ENCODE data around the gene SRL. TPM values are rescaled to one million over a fixed set of nuclear protein-coding genes. Genes with fewer than 3 reads are reported as not detected.

Gene SRL
- total and polyA plus RNA-seq, 2 experiments from 2014 or later: 1.1 TPM; not detected in 1

DNA sequence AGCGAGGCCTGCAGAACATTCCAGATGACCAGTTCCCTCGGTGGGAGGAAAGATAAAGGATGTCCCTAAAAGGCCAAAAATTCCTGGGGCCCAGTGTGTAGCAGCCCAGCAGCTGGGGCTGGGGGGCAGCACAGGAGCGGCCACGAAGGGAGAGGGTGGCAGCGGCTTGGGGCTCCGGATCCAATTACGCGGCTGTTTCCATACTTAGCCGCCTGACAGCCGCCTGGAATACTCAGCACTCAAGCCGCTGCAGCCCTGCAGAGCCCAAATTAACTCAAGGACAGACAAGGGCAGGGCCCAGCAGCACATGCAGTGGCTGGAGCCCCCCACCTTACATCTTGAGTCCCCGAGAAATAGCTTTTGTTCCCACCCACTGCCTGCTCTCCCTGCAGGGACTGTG lies 1.3 kb downstream of the SRL start:
- H3K27me3 ChIP-seq: no peaks in the 10 kb centered on the region
- H2AFZ ChIP-seq: no peak overlapping the region
- H3K9me3 ChIP-seq (ENCODE audit: low read depth): no peaks in the 10 kb centered on the region
- TF ChIP-seq, protein P1, sequence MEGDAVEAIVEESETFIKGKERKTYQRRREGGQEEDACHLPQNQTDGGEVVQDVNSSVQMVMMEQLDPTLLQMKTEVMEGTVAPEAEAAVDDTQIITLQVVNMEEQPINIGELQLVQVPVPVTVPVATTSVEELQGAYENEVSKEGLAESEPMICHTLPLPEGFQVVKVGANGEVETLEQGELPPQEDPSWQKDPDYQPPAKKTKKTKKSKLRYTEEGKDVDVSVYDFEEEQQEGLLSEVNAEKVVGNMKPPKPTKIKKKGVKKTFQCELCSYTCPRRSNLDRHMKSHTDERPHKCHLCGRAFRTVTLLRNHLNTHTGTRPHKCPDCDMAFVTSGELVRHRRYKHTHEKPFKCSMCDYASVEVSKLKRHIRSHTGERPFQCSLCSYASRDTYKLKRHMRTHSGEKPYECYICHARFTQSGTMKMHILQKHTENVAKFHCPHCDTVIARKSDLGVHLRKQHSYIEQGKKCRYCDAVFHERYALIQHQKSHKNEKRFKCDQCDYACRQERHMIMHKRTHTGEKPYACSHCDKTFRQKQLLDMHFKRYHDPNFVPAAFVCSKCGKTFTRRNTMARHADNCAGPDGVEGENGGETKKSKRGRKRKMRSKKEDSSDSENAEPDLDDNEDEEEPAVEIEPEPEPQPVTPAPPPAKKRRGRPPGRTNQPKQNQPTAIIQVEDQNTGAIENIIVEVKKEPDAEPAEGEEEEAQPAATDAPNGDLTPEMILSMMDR (IDR thresholded peaks at IDR 0.05; ENCODE audit: poor library complexity): no peak
- TF ChIP-seq EZH2 (IDR thresholded peaks at IDR 0.05; ENCODE audit: borderline replicate concordance) (no peak), EZH2phosphoT487 (IDR thresholded peaks at IDR 0.05; ENCODE audit: low read depth, severe bottlenecking, unreplicated experiment) (no peak)
- H3K27ac ChIP-seq: no peak overlapping the region
- no peaks in the 10 kb centered on the region for H3K36me3 ChIP-seq (replicated peaks; ENCODE audit: insufficient read depth, low read depth)
- peaks cover 8% of the 10 kb centered on the region for H3K4me1 ChIP-seq (ENCODE audit: insufficient read depth)
- H4K20me1 ChIP-seq (ENCODE audit: insufficient read depth, poor library complexity, severe bottlenecking): no peaks in the 10 kb centered on the region
- no peak overlapping the region for H3K4me3 ChIP-seq
- H3K79me2 ChIP-seq: no peaks in the 10 kb centered on the region
- no peak overlapping the region for H3K4me2 ChIP-seq
- H3K9me2 ChIP-seq (replicated peaks; ENCODE audit: insufficient read depth): no peaks in the 10 kb centered on the region
- no peak for DNase-seq (ENCODE audit: low spot score)
- WGBS (ENCODE audit: low lambda C conversion rate, missing lambda C conversion rate): 57% methylated on average over 12 of the region's 12 CpGs

DNA sequence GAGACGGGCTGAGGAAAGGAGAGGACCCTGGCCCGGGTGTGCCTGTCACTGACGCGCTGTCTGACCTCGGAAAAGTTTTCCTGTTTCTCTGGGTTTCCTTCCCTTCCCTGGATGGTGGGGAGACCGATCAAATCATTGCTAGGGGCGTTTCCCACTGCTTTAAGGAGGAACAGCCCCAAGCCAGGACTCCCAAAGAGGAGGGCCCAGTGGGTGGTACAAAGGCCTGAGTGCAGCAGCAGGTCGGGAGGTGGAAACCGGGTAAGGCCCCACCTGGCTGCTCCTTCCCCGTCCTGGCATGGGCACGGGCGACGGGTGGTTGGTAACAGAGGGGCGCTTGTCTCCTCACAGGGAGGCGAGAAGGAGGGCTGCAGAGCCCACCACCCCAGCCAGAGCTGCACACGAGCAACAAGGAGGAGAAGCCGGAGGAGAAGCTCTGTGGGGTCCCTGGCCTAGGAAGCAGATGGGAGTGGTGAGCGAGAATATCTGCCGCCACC lies 2.2 kb downstream of the SRL start:
- Histone ChIP-seq H3K4me1 (ENCODE audit: insufficient read depth) (peaks cover 2% of the 10 kb centered on the region), H3K4me3 (no peak overlapping the region), H3K27me3 (no peaks in the 10 kb centered on the region), H3K27ac (no peak overlapping the region), H3K36me3 (replicated peaks; ENCODE audit: insufficient read depth, low read depth) (no peaks in the 10 kb centered on the region), H2AFZ (no peak overlapping the region), H3K79me2 (no peaks in the 10 kb centered on the region), H3K9me2 (replicated peaks; ENCODE audit: insufficient read depth) (no peaks in the 10 kb centered on the region), H3K9me3 (ENCODE audit: low read depth) (no peaks in the 10 kb centered on the region), H4K20me1 (ENCODE audit: insufficient read depth, poor library complexity, severe bottlenecking) (no peaks in the 10 kb centered on the region), H3K4me2 (no peak overlapping the region)
- DNase-seq (ENCODE audit: low spot score): no peak
- WGBS (ENCODE audit: low lambda C conversion rate, missing lambda C conversion rate): 92% methylated on average over 18 of the region's 19 CpGs
- TF ChIP-seq EZH2phosphoT487 (IDR thresholded peaks at IDR 0.05; ENCODE audit: low read depth, severe bottlenecking, unreplicated experiment) (no peak), EZH2 (IDR thresholded peaks at IDR 0.05; ENCODE audit: borderline replicate concordance) (no peak)
- TF ChIP-seq, protein P1 (IDR thresholded peaks at IDR 0.05; ENCODE audit: poor library complexity): no peak

DNA sequence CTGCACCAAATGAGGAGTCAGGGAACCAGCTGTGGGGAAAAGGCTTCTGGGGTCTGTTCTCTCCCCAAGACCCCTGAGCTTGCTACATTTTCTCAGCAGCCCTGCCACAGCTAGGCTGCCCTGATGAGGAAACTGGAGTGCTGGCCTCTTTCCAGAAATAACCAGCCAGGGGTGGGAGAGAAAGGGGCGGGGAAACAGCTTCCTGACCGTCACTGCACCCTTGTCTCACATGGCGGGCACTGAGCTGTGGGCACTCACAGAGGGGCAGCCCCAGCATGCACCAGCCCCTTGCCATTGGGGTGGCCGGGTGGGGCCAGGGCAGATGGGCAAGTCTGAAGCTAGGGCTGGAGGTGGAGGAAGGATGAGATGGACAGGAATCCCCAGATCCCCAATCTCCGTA lies 2.9 kb downstream of the SRL start:
- Histone ChIP-seq H3K27me3 (no peaks in the 10 kb centered on the region), H3K27ac (no peak overlapping the region), H3K4me1 (ENCODE audit: insufficient read depth) (no peaks in the 10 kb centered on the region), H2AFZ (no peak overlapping the region), H3K4me3 (no peak overlapping the region), H4K20me1 (ENCODE audit: insufficient read depth, poor library complexity, severe bottlenecking) (no peaks in the 10 kb centered on the region), H3K36me3 (replicated peaks; ENCODE audit: insufficient read depth, low read depth) (no peaks in the 10 kb centered on the region), H3K9me3 (ENCODE audit: low read depth) (no peaks in the 10 kb centered on the region), H3K79me2 (no peaks in the 10 kb centered on the region), H3K4me2 (no peak overlapping the region), H3K9me2 (replicated peaks; ENCODE audit: insufficient read depth) (no peaks in the 10 kb centered on the region)
- DNase-seq (ENCODE audit: low spot score): no peak
- WGBS (ENCODE audit: low lambda C conversion rate, missing lambda C conversion rate): 85% methylated on average over 5 of the region's 5 CpGs
- TF ChIP-seq, protein P1 (IDR thresholded peaks at IDR 0.05; ENCODE audit: poor library complexity): no peak
- TF ChIP-seq EZH2phosphoT487 (IDR thresholded peaks at IDR 0.05; ENCODE audit: low read depth, severe bottlenecking, unreplicated experiment) (no peak), EZH2 (IDR thresholded peaks at IDR 0.05; ENCODE audit: borderline replicate concordance) (no peak)

DNA sequence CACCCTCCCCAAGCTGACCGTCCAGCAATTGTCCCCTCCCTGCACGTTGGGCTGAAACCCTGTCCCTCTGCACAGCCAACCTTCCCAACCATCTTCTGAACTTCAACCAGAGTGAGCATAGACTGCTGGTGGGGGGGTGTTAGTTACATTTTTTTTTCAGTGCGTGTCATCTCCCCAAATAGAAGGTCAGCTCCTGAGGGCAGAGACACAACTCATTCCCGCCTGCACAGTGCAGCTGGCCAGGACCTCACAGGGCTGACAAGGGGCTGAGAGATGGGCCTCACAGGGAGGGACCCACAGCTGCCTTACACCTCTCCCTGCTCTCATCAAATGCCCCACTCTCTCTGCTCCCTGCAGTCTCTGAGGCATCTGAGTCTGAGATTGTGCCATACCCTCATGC lies 8.4 kb downstream of the SRL start:
- Histone ChIP-seq H3K9me3 (ENCODE audit: low read depth) (no peaks in the 10 kb centered on the region), H3K4me1 (ENCODE audit: insufficient read depth) (no peaks in the 10 kb centered on the region), H3K27ac (no peak overlapping the region), H3K4me3 (no peak overlapping the region), H3K4me2 (no peak overlapping the region), H3K9me2 (replicated peaks; ENCODE audit: insufficient read depth) (no peaks in the 10 kb centered on the region), H4K20me1 (ENCODE audit: insufficient read depth, poor library complexity, severe bottlenecking) (no peaks in the 10 kb centered on the region), H3K79me2 (no peaks in the 10 kb centered on the region), H3K27me3 (no peaks in the 10 kb centered on the region), H3K36me3 (replicated peaks; ENCODE audit: insufficient read depth, low read depth) (no peaks in the 10 kb centered on the region), H2AFZ (no peak overlapping the region)
- TF ChIP-seq, protein P1 (IDR thresholded peaks at IDR 0.05; ENCODE audit: poor library complexity): no peak
- no peak for TF ChIP-seq EZH2phosphoT487 (IDR thresholded peaks at IDR 0.05; ENCODE audit: low read depth, severe bottlenecking, unreplicated experiment)
- TF ChIP-seq EZH2 (IDR thresholded peaks at IDR 0.05; ENCODE audit: borderline replicate concordance): no peak
- no peak for DNase-seq (ENCODE audit: low spot score)
- WGBS (ENCODE audit: low lambda C conversion rate, missing lambda C conversion rate): 90% methylated on average over 4 of the region's 4 CpGs

Measured in hepatocyte (in vitro differentiated cells).